ENCODE results near the gene SLC27A5.

SLC27A5 gene

DNA sequence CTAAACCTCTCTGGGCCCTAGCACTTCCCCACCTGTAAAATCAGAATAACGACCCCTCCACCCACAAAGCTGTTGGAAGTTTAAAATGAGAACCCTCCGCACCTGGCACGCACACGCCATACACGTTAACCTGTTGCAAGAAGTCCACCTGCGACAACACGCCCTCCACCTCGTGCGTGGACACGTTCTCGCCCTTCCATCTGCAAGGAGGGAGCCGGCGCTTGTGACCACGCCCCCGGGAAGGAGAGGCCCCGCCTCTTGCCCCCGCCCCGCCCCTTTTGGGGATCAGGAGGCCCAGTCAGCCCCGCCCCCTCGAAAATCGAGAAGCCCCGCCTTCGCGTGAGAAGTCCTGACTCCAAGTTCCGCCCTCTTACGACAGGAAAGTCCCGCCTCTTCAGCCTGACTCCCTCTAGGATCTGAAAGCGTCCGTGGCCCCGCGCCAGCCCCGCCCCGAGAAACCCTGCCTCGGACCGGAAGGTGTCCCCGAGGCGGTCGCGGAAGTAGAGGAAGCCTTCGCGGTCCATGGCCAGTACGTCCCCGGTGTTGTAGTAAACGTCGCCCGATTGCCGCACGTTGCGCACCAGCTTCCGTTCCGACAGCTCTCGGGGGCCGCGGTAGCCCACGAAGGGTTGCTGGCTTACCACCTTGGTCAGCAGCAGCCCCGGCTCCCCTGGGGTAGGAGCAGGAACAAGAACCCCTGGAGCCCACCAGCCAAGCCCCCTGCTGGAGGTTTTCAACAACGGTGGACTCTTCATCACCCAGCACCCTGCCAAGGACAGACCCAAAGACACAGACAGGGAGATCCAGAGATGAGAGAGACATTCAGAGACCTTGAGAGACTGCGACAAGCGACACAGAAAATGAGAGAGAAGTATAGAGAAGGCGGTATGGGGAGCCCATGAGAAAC, 12.5 kb downstream of the SLC27A5 start:
- no peaks in the 10 kb centered on the region for H3K36me3 ChIP-seq (ENCODE audit: control insufficient read depth, insufficient read depth, low read length)
- peak; percentile 98 for DNase-seq (ENCODE audit: extremely low read depth, insufficient read length)
- peak; percentile 42 for TF ChIP-seq CTCF (IDR thresholded peaks at IDR 0.05; ENCODE audit: insufficient read depth, low read length, poor library complexity, severe bottlenecking)
- peak overlapping the region; percentile 66 for H3K4me3 ChIP-seq (replicated peaks; ENCODE audit: low read depth, low read length)
- H3K27me3 ChIP-seq (replicated peaks; ENCODE audit: control insufficient read depth, insufficient read depth, low read length): no peaks in the 10 kb centered on the region

DNA sequence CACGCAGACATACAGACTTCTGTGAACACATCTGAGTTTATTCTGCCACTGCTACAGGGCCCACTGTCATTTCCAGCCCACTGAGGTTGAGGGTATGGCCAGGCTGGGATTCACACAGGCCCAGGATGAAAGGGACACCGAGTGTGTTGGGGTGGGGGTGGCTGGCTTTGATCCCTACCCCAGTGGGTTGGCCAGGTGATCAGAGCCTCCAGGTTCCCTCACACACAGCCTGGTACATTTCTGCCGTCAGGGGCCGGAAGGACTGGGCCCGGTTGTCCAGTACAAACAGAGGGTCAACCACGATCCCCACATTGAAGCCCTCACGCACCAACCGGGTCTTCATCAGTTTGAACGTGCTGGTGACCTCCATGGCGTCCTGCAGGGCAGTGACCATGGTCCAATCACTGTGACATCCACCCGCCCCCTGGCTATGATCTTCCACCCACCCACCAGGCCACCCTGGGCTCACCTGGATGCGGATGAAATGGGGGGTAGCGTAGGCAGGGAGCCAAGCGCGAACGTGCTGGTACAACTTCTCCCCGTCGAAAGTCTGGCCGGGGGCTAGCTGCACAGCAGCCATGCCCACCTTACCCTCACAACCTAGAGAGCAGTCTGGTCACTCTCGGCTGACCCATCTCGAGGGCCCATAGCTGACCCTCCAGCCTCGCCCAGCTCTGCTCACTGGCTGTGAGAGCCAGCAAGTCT, 13.3 kb downstream of the SLC27A5 start:
- Histone ChIP-seq H3K36me3 (ENCODE audit: control insufficient read depth, insufficient read depth, low read length) (no peaks in the 10 kb centered on the region), H3K27me3 (replicated peaks; ENCODE audit: control insufficient read depth, insufficient read depth, low read length) (no peaks in the 10 kb centered on the region), H3K4me3 (replicated peaks; ENCODE audit: low read depth, low read length) (peak overlapping the region; percentile 66)
- no peak for DNase-seq (ENCODE audit: extremely low read depth, insufficient read length)
- TF ChIP-seq CTCF (IDR thresholded peaks at IDR 0.05; ENCODE audit: insufficient read depth, low read length, poor library complexity, severe bottlenecking): no peak

GRCh38 chr19:58497634-58498170, 14.1 kb downstream of the SLC27A5 start:
- H3K4me3 ChIP-seq (replicated peaks; ENCODE audit: low read depth, low read length): no peak overlapping the region
- TF ChIP-seq CTCF (IDR thresholded peaks at IDR 0.05; ENCODE audit: insufficient read depth, low read length, poor library complexity, severe bottlenecking): no peak
- no peak for DNase-seq (ENCODE audit: extremely low read depth, insufficient read length)

DNA sequence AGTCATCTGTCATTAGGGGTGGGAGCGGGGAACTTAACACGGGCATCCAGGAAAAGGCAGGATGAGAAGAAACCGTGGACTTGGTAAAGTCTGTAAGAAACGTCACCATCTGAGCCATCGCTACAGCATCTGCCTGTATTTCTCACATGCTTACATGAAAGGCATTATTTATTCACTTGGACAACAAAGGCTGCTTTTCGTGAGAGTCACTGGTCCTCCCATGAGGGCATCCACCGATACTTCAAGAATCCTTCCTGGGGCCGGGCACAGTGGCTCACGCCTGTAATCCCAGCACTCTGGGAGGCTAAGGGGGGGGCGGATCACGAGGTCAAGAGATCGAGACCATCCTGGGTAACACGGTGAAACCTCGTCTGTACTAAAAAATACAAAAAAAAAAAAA, 19.5 kb downstream of the SLC27A5 start:
- no peak for DNase-seq (ENCODE audit: extremely low read depth, insufficient read length)
- Histone ChIP-seq H3K4me3 (replicated peaks; ENCODE audit: low read depth, low read length) (no peak overlapping the region), H3K36me3 (ENCODE audit: control insufficient read depth, insufficient read depth, low read length) (no peaks in the 10 kb centered on the region), H3K27me3 (replicated peaks; ENCODE audit: control insufficient read depth, insufficient read depth, low read length) (no peaks in the 10 kb centered on the region)
- no peak for TF ChIP-seq CTCF (IDR thresholded peaks at IDR 0.05; ENCODE audit: insufficient read depth, low read length, poor library complexity, severe bottlenecking)

More at GRCh38 chr19:58497634-58498170, 14.1 kb downstream of the SLC27A5 start:
- no peaks in the 10 kb centered on the region for H3K36me3 ChIP-seq (ENCODE audit: control insufficient read depth, insufficient read depth, low read length)
- H3K27me3 ChIP-seq (replicated peaks; ENCODE audit: control insufficient read depth, insufficient read depth, low read length): no peaks in the 10 kb centered on the region

DNA sequence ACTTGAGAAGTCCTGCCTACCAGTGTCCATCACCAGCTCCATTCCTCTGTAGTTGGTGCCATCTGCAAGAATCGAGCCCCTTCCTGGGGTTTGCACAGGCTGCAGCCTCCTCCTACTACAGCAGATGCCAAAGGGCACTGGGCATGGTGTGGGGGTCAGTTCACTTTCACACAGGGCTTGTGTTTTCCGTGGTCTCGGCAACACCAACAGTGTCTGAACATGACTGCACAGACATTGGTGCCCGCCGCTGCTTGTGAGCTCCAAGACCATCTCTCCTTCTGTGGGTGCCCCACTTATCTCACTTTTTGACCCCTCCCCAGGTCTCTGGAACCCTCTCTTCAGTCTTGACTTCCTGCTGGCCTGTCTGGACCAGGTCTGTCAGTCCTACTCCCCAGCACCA, 20.4 kb downstream of the SLC27A5 start:
- DNase-seq (ENCODE audit: extremely low read depth, insufficient read length): no peak
- Histone ChIP-seq H3K4me3 (replicated peaks; ENCODE audit: low read depth, low read length) (no peak overlapping the region), H3K27me3 (replicated peaks; ENCODE audit: control insufficient read depth, insufficient read depth, low read length) (no peaks in the 10 kb centered on the region), H3K36me3 (ENCODE audit: control insufficient read depth, insufficient read depth, low read length) (no peaks in the 10 kb centered on the region)
- no peak for TF ChIP-seq CTCF (IDR thresholded peaks at IDR 0.05; ENCODE audit: insufficient read depth, low read length, poor library complexity, severe bottlenecking)
